IPS-18a (cell line): ENCODE measurements around the gene GHR.

Experiments
- H3K27ac ChIP-seq: one replicate; pipeline ENCODE4 v1.5.1; 2013; ENCODE audit warnings: low read length
- H3K27me3 ChIP-seq: one replicate; pipeline ENCODE4 v1.6.1; 2013; ENCODE audit warnings: mild to moderate bottlenecking, low read length; ENCODE audit not compliant: control insufficient read depth, insufficient read depth
- H3K36me3 ChIP-seq: one replicate; pipeline ENCODE4 v1.6.1; 2013; ENCODE audit warnings: low read depth, low read length; ENCODE audit not compliant: control insufficient read depth
- H3K4me1 ChIP-seq: one replicate; pipeline ENCODE4 v1.6.1; 2013; ENCODE audit warnings: low read depth, low read length; ENCODE audit not compliant: control insufficient read depth
- H3K4me3 ChIP-seq: one replicate; pipeline ENCODE4 v1.5.1; 2013; ENCODE audit warnings: low read length
- H3K9ac ChIP-seq: one replicate; pipeline ENCODE4 v1.6.1; 2013; ENCODE audit warnings: mild to moderate bottlenecking, low read length, moderate library complexity
- H3K9me3 ChIP-seq: one replicate; pipeline ENCODE4 v1.6.1; 2013; ENCODE audit warnings: low read depth, low read length; ENCODE audit not compliant: control insufficient read depth

GHR gene

GRCh38 chr5:42404366-42404765 lies 18.9 kb upstream of the GHR start:
- Histone ChIP-seq H3K4me3 (no peak overlapping the region), H3K4me1 (no peaks in the 10 kb centered on the region), H3K27ac (no peak overlapping the region)

GRCh38 chr5:42419294-42419693 lies 3.9 kb upstream of the GHR start:
- no peaks in the 10 kb centered on the region for H3K36me3 ChIP-seq

More at GRCh38 chr5:42404366-42404765, 18.9 kb upstream of the GHR start:
- Histone ChIP-seq H3K9me3 (no peaks in the 10 kb centered on the region), H3K9ac (no peak overlapping the region), H3K27me3 (no peaks in the 10 kb centered on the region), H3K36me3 (no peaks in the 10 kb centered on the region)

GRCh38 chr5:42422656-42423280 lies 471 bp upstream of the GHR start:
- H3K27me3 ChIP-seq = peaks cover 31% of the 10 kb centered on the region
- H3K27ac ChIP-seq = no peak overlapping the region
- H3K36me3 ChIP-seq = no peaks in the 10 kb centered on the region
- peaks cover 5% of the 10 kb centered on the region for H3K4me1 ChIP-seq
- H3K9ac ChIP-seq = no peak overlapping the region
- no peaks in the 10 kb centered on the region for H3K9me3 ChIP-seq
- H3K4me3 ChIP-seq = peak overlapping the region; percentile 69

More at GRCh38 chr5:42419294-42419693, 3.9 kb upstream of the GHR start:
- H3K4me1 ChIP-seq = peaks cover 5% of the 10 kb centered on the region
- no peaks in the 10 kb centered on the region for H3K9me3 ChIP-seq
- no peak overlapping the region for H3K4me3 ChIP-seq
- H3K27ac ChIP-seq = no peak overlapping the region
- no peak overlapping the region for H3K9ac ChIP-seq
- peaks cover 10% of the 10 kb centered on the region for H3K27me3 ChIP-seq

GRCh38 chr5:42426016-42426415 lies 2.8 kb downstream of the GHR start:
- Histone ChIP-seq H3K9me3 (no peaks in the 10 kb centered on the region), H3K9ac (no peak overlapping the region), H3K36me3 (no peaks in the 10 kb centered on the region), H3K27ac (no peak overlapping the region), H3K4me3 (no peak overlapping the region), H3K4me1 (peaks cover 5% of the 10 kb centered on the region), H3K27me3 (peaks cover 31% of the 10 kb centered on the region)

GRCh38 chr5:42429694-42430093 lies 6.5 kb downstream of the GHR start:
- Histone ChIP-seq H3K9ac (no peak overlapping the region), H3K9me3 (no peaks in the 10 kb centered on the region), H3K4me1 (no peaks in the 10 kb centered on the region), H3K36me3 (no peaks in the 10 kb centered on the region), H3K4me3 (no peak overlapping the region), H3K27me3 (peaks cover 16% of the 10 kb centered on the region), H3K27ac (no peak overlapping the region)

GRCh38 chr5:42434047-42434724 lies 10.9 kb downstream of the GHR start:
- Histone ChIP-seq H3K27ac (no peak overlapping the region), H3K4me1 (no peaks in the 10 kb centered on the region), H3K27me3 (no peaks in the 10 kb centered on the region), H3K36me3 (no peaks in the 10 kb centered on the region), H3K4me3 (no peak overlapping the region), H3K9ac (no peak overlapping the region), H3K9me3 (no peaks in the 10 kb centered on the region)

GRCh38 chr5:42436051-42436450 lies 12.8 kb downstream of the GHR start:
- no peak overlapping the region for H3K27ac ChIP-seq
- H3K27me3 ChIP-seq = no peaks in the 10 kb centered on the region
- H3K4me1 ChIP-seq = no peaks in the 10 kb centered on the region
- no peaks in the 10 kb centered on the region for H3K9me3 ChIP-seq
- no peaks in the 10 kb centered on the region for H3K36me3 ChIP-seq
- no peak overlapping the region for H3K9ac ChIP-seq
- no peak overlapping the region for H3K4me3 ChIP-seq

GRCh38 chr5:42454216-42454995 lies 31.2 kb downstream of the GHR start:
- Histone ChIP-seq H3K9ac (no peak overlapping the region), H3K27me3 (no peaks in the 10 kb centered on the region), H3K4me1 (no peaks in the 10 kb centered on the region), H3K4me3 (no peak overlapping the region), H3K27ac (no peak overlapping the region), H3K36me3 (no peaks in the 10 kb centered on the region), H3K9me3 (no peaks in the 10 kb centered on the region)

- Histone ChIP-seq H3K4me1 (no peaks in the 10 kb centered on the region), H3K27ac (no peak overlapping the region), H3K9ac (no peak overlapping the region), H3K27me3 (no peaks in the 10 kb centered on the region), H3K9me3 (no peaks in the 10 kb centered on the region), H3K36me3 (no peaks in the 10 kb centered on the region), H3K4me3 (no peak overlapping the region)
Observed at GRCh38 chr5:42461033-42461432, 37.8 kb downstream of the GHR start.

GRCh38 chr5:42461507-42461906 lies 38.3 kb downstream of the GHR start:
- H3K27me3 ChIP-seq = no peaks in the 10 kb centered on the region
- H3K9me3 ChIP-seq = no peaks in the 10 kb centered on the region
- no peak overlapping the region for H3K4me3 ChIP-seq
- H3K27ac ChIP-seq = no peak overlapping the region
- no peaks in the 10 kb centered on the region for H3K36me3 ChIP-seq
- no peak overlapping the region for H3K9ac ChIP-seq
- no peaks in the 10 kb centered on the region for H3K4me1 ChIP-seq

GRCh38 chr5:42462083-42462482 lies 38.8 kb downstream of the GHR start:
- Histone ChIP-seq H3K9ac (no peak overlapping the region), H3K36me3 (no peaks in the 10 kb centered on the region), H3K27me3 (no peaks in the 10 kb centered on the region), H3K4me1 (no peaks in the 10 kb centered on the region), H3K4me3 (no peak overlapping the region), H3K27ac (no peak overlapping the region), H3K9me3 (no peaks in the 10 kb centered on the region)
